GM12878 (cell line): ENCODE data around the gene KLHDC8A. TPM values are rescaled to one million over a fixed set of nuclear protein-coding genes. Genes with fewer than 3 reads are reported as not detected.

Source experiments
- CTCF ChIP-seq, 3 experiments: IDR thresholded peaks in 2 of 3; conservative IDR thresholded peaks in 1 of 3; 2 replicates each; pipeline ENCODE4 v1.5.1; 2011; ENCODE audit warnings: low read depth in 3 of 3, low read length in 3 of 3, mild to moderate bottlenecking in 3 of 3, control low read depth in 2 of 3, moderate library complexity in 2 of 3, inconsistent platforms in 1 of 3, mixed read lengths in 1 of 3; ENCODE audit not compliant: control insufficient read depth in 2 of 3, insufficient read depth in 1 of 3; ENCODE audit errors: extremely low read depth in 1 of 3
- E2F8 ChIP-seq: fragments of 450-650 bp; IDR thresholded peaks from 2 replicates; pipeline ENCODE4 v1.6.1; 2018; ENCODE audit warnings: mild to moderate bottlenecking, low read depth, moderate library complexity; ENCODE audit not compliant: partially characterized antibody
- RAD21 ChIP-seq: IDR thresholded peaks from 2 replicates; pipeline ENCODE4 v1.6.1; 2011; ENCODE audit warnings: mild to moderate bottlenecking, low read depth, low read length, moderate library complexity; ENCODE audit not compliant: insufficient read depth
- SMC3 ChIP-seq: IDR thresholded peaks from 2 replicates; pipeline ENCODE4 v1.6.1; 2011; ENCODE audit warnings: low read length, improper control_type of control experiment, borderline replicate concordance
- ZNF384 ChIP-seq: IDR thresholded peaks from 2 replicates; pipeline ENCODE4 v1.6.1; 2012; ENCODE audit warnings: low read depth, mild to moderate bottlenecking, low read length, improper control_type of control experiment, borderline replicate concordance
- polyA plus RNA-seq, 11 experiments: library from polyadenylated mRNA; depleted of rRNA in 4 of 11; unstranded in 6 of 11; stranded (reverse) in 5 of 11; fragments of >200 nt; fragmentation: Nextera tagmentation in 4 of 11; fragmentation: Illumina TruSeq in 1 of 11; extraction: Ambion mirVana in 4 of 11; extraction: Trizol in 1 of 11; gene quantifications; 1 replicate in 1 of 11; 2 replicates in 10 of 11; pipeline versions ENCODE4 v1.2.1 to v1.2.3, GENCODE V29; 2011 to 2016; ENCODE audit warnings: inconsistent platforms in 2 of 11, missing spikeins in 2 of 11, low read depth in 1 of 11
- total RNA-seq, 4 experiments: library from RNA; depleted of rRNA in 3 of 4; stranded (reverse); fragments of >200 nt in 3 of 4; fragmentation: Illumina TruSeq in 1 of 4; extraction: Trizol in 1 of 4; gene quantifications; 2 replicates each; pipeline versions ENCODE4 v1.2.1 to v1.2.3, GENCODE V29; 2013 to 2021

The KLHDC8A gene
- total and polyA plus RNA-seq, 10 of the 15 experiments (the other 5 are each of a cell fraction or from before 2014, with no cell fraction given), result not detected

- TF ChIP-seq E2F8, result peak; percentile 29
- peak; percentile 85 for TF ChIP-seq RAD21
- TF ChIP-seq SMC3, result peak; percentile 90
- TF ChIP-seq ZNF384, result no peak
- TF ChIP-seq CTCF (IDR thresholded peaks at IDR 0.05 in 2 of 3, conservative IDR thresholded peaks at IDR 0.05 in 1 of 3; ENCODE audit: control insufficient read depth in 2 of 3, extremely low read depth in 1 of 3, insufficient read depth in 1 of 3, low read depth in 3 of 3, low read length in 3 of 3), result peak; percentile 62 to 65 (median 65)
- TF ChIP-seq, all 136 proteins: peak for 4
These were observed 40.4 kb upstream of the KLHDC8A start (continued) for GRCh38 chr1:205396967-205397616.
